Fibroblast of lung (primary cell): ENCODE results near the gene ANO2. TPM values are rescaled to one million over a fixed set of nuclear protein-coding genes. Genes with fewer than 3 reads are reported as not detected.
"Not testable (repeated sequence)": the region's sequence is repeated elsewhere in the genome, so short reads cannot be mapped to it uniquely, and the experiment has no call there.

Source experiments
- DNase-seq, 2 donors: peaks; one replicate each; pipeline versions ENCODE4 v3.0.0 to v3.0.0-alpha.2; 2010; ENCODE audit warnings: low read depth in 2 of 2
- H2AFZ ChIP-seq: 2 replicates; pipeline ENCODE4 v1.5.1; 2012; ENCODE audit warnings: low read length, control low read depth, inconsistent platforms
- H3K27ac ChIP-seq: 2 replicates; pipeline ENCODE4 v1.5.1; 2011; ENCODE audit warnings: low read length, control low read depth; ENCODE audit not compliant: insufficient read depth
- H3K27me3 ChIP-seq: 2 replicates; pipeline ENCODE4 v1.5.1; 2011; ENCODE audit warnings: mild to moderate bottlenecking, low read length; ENCODE audit not compliant: control insufficient read depth, insufficient read depth
- H3K36me3 ChIP-seq: 2 replicates; pipeline ENCODE4 v1.5.1; 2011; ENCODE audit warnings: low read length; ENCODE audit not compliant: control insufficient read depth, insufficient read depth
- H3K4me1 ChIP-seq: 2 replicates; pipeline ENCODE4 v1.5.1; 2011; ENCODE audit warnings: low read length; ENCODE audit not compliant: control insufficient read depth, insufficient read depth; ENCODE audit errors: extremely low read depth
- H3K4me2 ChIP-seq: 2 replicates; pipeline ENCODE4 v1.5.1; 2011; ENCODE audit warnings: low read length, control low read depth; ENCODE audit not compliant: insufficient read depth; ENCODE audit errors: extremely low read depth
- H3K4me3 ChIP-seq, 4 experiments: fragments of 200-600 bp in 1 of 4; sonication (generic) in 1 of 4; replicated peaks in 1 of 4; 2 replicates each; pipeline ENCODE4 v1.5.1; 2011 to 2016; ENCODE audit warnings: low read length in 4 of 4, low read depth in 3 of 4, mild to moderate bottlenecking in 3 of 4, control low read depth in 2 of 4, inconsistent platforms in 1 of 4, mixed read lengths in 1 of 4; ENCODE audit not compliant: insufficient read depth in 1 of 4; ENCODE audit errors: control extremely low read depth in 1 of 4
- H3K79me2 ChIP-seq: 2 replicates; pipeline ENCODE4 v1.5.1; 2012; ENCODE audit warnings: mild to moderate bottlenecking, low read length, inconsistent platforms; ENCODE audit not compliant: control insufficient read depth, insufficient read depth
- H3K9ac ChIP-seq: 2 replicates; pipeline ENCODE4 v1.5.1; 2011; ENCODE audit warnings: mild to moderate bottlenecking, low read length, control low read depth; ENCODE audit not compliant: insufficient read depth
- H3K9me3 ChIP-seq: 2 replicates; pipeline ENCODE4 v1.5.1; 2012; ENCODE audit warnings: low read depth, low read length; ENCODE audit not compliant: control insufficient read depth, insufficient read depth
- H4K20me1 ChIP-seq: 2 replicates; pipeline ENCODE4 v1.5.1; 2011; ENCODE audit warnings: low read length; ENCODE audit not compliant: control insufficient read depth, insufficient read depth; ENCODE audit errors: extremely low read depth
- CTCF ChIP-seq, 2 donors: IDR thresholded peaks in 1 of 2; conservative IDR thresholded peaks in 1 of 2; 1 replicate in 1 of 2; 2 replicates in 1 of 2; pipeline ENCODE4 v1.5.1; 2011 to 2012; ENCODE audit warnings: low read length in 2 of 2, control low read depth in 1 of 2, inconsistent platforms in 1 of 2, low read depth in 1 of 2, mild to moderate bottlenecking in 1 of 2
- EZH2 ChIP-seq: IDR thresholded peaks from 2 replicates; pipeline ENCODE4 v1.5.1; 2012; ENCODE audit warnings: low read length, control low read depth, mild to moderate bottlenecking; ENCODE audit errors: missing control alignments
- polyA plus RNA-seq, 2 donors: library from polyadenylated mRNA; depleted of rRNA in 1 of 2; stranded (reverse) in 1 of 2; unstranded in 1 of 2; fragments of >200 nt; gene quantifications; 2 replicates each; pipeline ENCODE4 v1.2.1, GENCODE V29; 2011 to 2012; ENCODE audit warnings: missing spikeins in 1 of 2
- total RNA-seq: library from RNA; depleted of rRNA; stranded (reverse); fragments of >200 nt; gene quantifications from 2 replicates; pipeline ENCODE4 v1.2.1, GENCODE V29; 2014

Gene ANO2
- total and polyA plus RNA-seq, 2 donors (not counting 1 experiment from before 2014, with no cell fraction given): 0.15 to 0.17 TPM

GRCh38 chr12:5548152-5548943 lies 396.7 kb downstream of the ANO2 start:
- Histone ChIP-seq H3K27me3 (no peaks in the 10 kb centered on the region), H3K27ac (no peak overlapping the region), H3K9me3 (no peaks in the 10 kb centered on the region), H3K9ac (no peak overlapping the region), H3K36me3 (no peaks in the 10 kb centered on the region), H4K20me1 (no peaks in the 10 kb centered on the region), H2AFZ (no peak overlapping the region), H3K79me2 (no peaks in the 10 kb centered on the region), H3K4me1 (no peaks in the 10 kb centered on the region), H3K4me2 (no peak overlapping the region), H3K4me3 (no peak overlapping the region)
- TF ChIP-seq CTCF (conservative IDR thresholded peaks at IDR 0.05 in 1 of 2, IDR thresholded peaks at IDR 0.05 in 1 of 2; ENCODE audit: low read depth in 1 of 2, low read length in 2 of 2) (no peak), EZH2 (no peak)
- DNase-seq: no peak

- no peak overlapping the region for H3K9ac ChIP-seq
- peak in 1 of 2 donors; percentile 20 for DNase-seq
- TF ChIP-seq CTCF (conservative IDR thresholded peaks at IDR 0.05 in 1 of 2, IDR thresholded peaks at IDR 0.05 in 1 of 2; ENCODE audit: low read depth in 1 of 2, low read length in 2 of 2): no peak
- no peak for TF ChIP-seq EZH2
- no peaks in the 10 kb centered on the region for H3K9me3 ChIP-seq
- H3K36me3 ChIP-seq: no peaks in the 10 kb centered on the region
- no peaks in the 10 kb centered on the region for H3K4me1 ChIP-seq
- no peaks in the 10 kb centered on the region for H3K79me2 ChIP-seq
- no peak overlapping the region for H2AFZ ChIP-seq
- H3K27ac ChIP-seq: no peak overlapping the region
- no peaks in the 10 kb centered on the region for H3K27me3 ChIP-seq
- H3K4me2 ChIP-seq: no peak overlapping the region
- H4K20me1 ChIP-seq: no peaks in the 10 kb centered on the region
- H3K4me3 ChIP-seq: no peak overlapping the region
Measured at GRCh38 chr12:5546616-5547015, 398.4 kb downstream of the ANO2 start.

DNA sequence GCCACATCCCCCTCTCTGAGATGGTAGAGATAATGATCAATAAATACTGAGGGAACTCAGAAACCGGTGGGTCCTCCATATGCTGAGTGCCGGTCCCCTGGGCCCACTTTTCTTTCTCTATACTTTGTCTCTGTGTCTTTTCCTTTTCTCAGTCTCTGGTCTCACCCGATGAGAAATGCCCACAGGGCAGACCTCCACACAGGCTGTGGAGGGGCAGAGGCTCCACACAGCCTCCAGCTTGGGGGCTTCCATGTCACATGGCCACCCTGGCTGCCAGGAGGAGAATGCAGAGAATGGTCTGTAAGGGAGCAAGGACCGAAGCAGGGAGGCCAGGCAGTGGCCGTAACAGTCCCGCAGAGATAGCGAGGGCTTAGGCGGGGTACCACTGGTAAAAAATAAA lies 407.3 kb downstream of the ANO2 start:
- Histone ChIP-seq H3K4me1 (no peaks in the 10 kb centered on the region), H3K9me3 (no peaks in the 10 kb centered on the region), H3K9ac (no peak overlapping the region), H3K27me3 (no peaks in the 10 kb centered on the region), H3K79me2 (no peaks in the 10 kb centered on the region), H3K4me3 (no peak overlapping the region), H3K36me3 (no peaks in the 10 kb centered on the region), H3K27ac (no peak overlapping the region), H2AFZ (no peak overlapping the region), H3K4me2 (no peak overlapping the region), H4K20me1 (no peaks in the 10 kb centered on the region)
- DNase-seq: no peak
- TF ChIP-seq EZH2: no peak

DNA sequence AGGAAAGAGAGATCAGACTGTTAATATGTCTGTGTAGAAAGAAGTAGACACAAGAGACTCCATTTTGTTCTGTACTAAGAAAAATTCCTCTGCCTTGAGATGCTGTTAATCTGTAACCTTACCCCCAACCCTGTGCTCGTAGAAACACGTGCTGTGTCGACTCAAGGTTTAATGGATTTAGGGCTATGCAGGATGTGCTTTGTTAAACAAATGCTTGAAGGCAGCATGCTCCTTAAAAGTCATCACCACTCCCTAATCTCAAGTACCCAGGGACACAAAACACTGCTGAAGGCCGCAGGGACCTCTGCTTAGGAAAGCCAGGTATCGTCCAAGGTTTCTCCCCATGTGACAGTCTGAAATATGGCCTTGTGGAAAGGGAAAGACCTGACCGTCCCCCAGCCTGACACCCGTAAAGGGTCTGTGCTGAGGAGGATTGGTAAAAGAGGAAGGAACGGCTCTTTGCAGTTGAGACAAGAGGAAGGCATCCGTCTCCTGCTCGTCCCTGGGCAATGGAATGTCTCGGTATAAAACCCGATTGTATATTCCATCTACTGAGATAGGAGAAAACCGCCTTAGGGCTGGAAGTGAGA lies 407.9 kb downstream of the ANO2 start:
- not testable (repeated sequence) for H3K4me2 ChIP-seq, H3K36me3 ChIP-seq, DNase-seq, H2AFZ ChIP-seq, H4K20me1 ChIP-seq, H3K9me3 ChIP-seq, H3K4me1 ChIP-seq, H3K27me3 ChIP-seq, H3K79me2 ChIP-seq, H3K9ac ChIP-seq, H3K4me3 ChIP-seq, H3K27ac ChIP-seq
